HG02759 (cell line): Measurements from ENCODE around the gene AKR1C1.
"Not testable (repeated sequence)": the region's sequence is repeated elsewhere in the genome, so short reads cannot be mapped to it uniquely, and the experiment has no call there.

ENCODE experiments used
- ATAC-seq: cut with Tn5 transposase; IDR thresholded peaks from one replicate; pipeline ENCODE4 v1.9.1; 2021; ENCODE audit warnings: mild to moderate bottlenecking, moderate library complexity; ENCODE audit not compliant: unreplicated experiment

Gene AKR1C1

GRCh38 chr10:4982764-4983226 is 19.6 kb downstream of the AKR1C1 start:
- no peak for ATAC-seq

GRCh38 chr10:4983615-4984216 is 20.5 kb downstream of the AKR1C1 start:
- ATAC-seq = no peak

GRCh38 chr10:4984223-4984622 is 21.0 kb downstream of the AKR1C1 start:
- no peak for ATAC-seq

- no peak for ATAC-seq
These were observed 21.9 kb downstream of the AKR1C1 start for GRCh38 chr10:4984971-4985594.

- ATAC-seq = not testable (repeated sequence)
These were observed 24.9 kb downstream of the AKR1C1 start for GRCh38 chr10:4988000-4988641.

- no peak for ATAC-seq
These were observed 27.0 kb downstream of the AKR1C1 start for GRCh38 chr10:4990217-4990616.

GRCh38 chr10:4991463-4991862 is 28.2 kb downstream of the AKR1C1 start:
- not testable (repeated sequence) for ATAC-seq

GRCh38 chr10:4992564-4992963 is 29.3 kb downstream of the AKR1C1 start:
- ATAC-seq = not testable (repeated sequence)

GRCh38 chr10:4994260-4994659 is 31.0 kb downstream of the AKR1C1 start:
- ATAC-seq = not testable (repeated sequence)

- no peak for ATAC-seq
These were observed 35.5 kb downstream of the AKR1C1 start for GRCh38 chr10:4998671-4999070.

GRCh38 chr10:5002013-5002727 is 39.0 kb downstream of the AKR1C1 start:
- no peak for ATAC-seq

- not testable (repeated sequence) for ATAC-seq
These were observed 40.2 kb downstream of the AKR1C1 start, which contains the start of gene AKR1C2 for GRCh38 chr10:5003127-5004029. AKR1C2 (minus strand) TSS chr10:5003857; CDS start chr10:5003835, 22 bp downstream.

- not testable (repeated sequence) for ATAC-seq
These were observed 40.8 kb downstream of the AKR1C1 start for GRCh38 chr10:5004030-5004385.

- not testable (repeated sequence) for ATAC-seq
These were observed 41.3 kb downstream of the AKR1C1 start for GRCh38 chr10:5004501-5004900.

GRCh38 chr10:5008857-5009548 is 45.8 kb downstream of the AKR1C1 start:
- not testable (repeated sequence) for ATAC-seq

- ATAC-seq = not testable (repeated sequence)
These were observed 46.8 kb downstream of the AKR1C1 start for GRCh38 chr10:5010043-5010442.

GRCh38 chr10:5011392-5011791 is 48.2 kb downstream of the AKR1C1 start:
- ATAC-seq = not testable (repeated sequence)

- no peak for ATAC-seq
These were observed 49.4 kb downstream of the AKR1C1 start for GRCh38 chr10:5012595-5012994.

- no peak for ATAC-seq
These were observed 50.2 kb downstream of the AKR1C1 start for GRCh38 chr10:5013385-5013784.
